HG02840 (cell line): ENCODE results near the gene SLC22A13.

ENCODE experiments used
- ATAC-seq: cut with Tn5 transposase; IDR thresholded peaks from one replicate; pipeline ENCODE4 v1.9.1; 2021; ENCODE audit warnings: mild to moderate bottlenecking, moderate library complexity, moderate number of reproducible peaks; ENCODE audit not compliant: unreplicated experiment, low FRiP score

Gene SLC22A13

DNA sequence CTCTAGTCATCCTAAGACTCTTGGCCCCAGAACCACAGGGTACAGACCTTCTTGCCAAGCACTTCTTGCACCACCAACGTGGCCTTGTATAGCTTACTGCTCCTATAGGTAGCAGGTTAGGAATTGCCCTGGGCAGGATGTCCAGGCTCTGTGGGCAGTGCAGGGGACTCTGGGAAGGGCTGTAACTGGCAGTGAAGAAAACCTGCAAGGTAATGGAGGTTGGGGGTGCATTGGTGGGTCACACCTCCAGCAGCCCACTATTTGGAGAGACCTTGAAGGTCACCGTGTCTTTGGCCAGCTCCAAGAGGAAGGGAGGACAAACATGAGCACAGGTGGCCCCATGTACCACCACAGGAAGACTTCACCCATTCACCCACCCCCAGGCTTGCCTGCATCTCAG is 59.6 kb downstream of the SLC22A13 start:
- no peak for ATAC-seq

DNA sequence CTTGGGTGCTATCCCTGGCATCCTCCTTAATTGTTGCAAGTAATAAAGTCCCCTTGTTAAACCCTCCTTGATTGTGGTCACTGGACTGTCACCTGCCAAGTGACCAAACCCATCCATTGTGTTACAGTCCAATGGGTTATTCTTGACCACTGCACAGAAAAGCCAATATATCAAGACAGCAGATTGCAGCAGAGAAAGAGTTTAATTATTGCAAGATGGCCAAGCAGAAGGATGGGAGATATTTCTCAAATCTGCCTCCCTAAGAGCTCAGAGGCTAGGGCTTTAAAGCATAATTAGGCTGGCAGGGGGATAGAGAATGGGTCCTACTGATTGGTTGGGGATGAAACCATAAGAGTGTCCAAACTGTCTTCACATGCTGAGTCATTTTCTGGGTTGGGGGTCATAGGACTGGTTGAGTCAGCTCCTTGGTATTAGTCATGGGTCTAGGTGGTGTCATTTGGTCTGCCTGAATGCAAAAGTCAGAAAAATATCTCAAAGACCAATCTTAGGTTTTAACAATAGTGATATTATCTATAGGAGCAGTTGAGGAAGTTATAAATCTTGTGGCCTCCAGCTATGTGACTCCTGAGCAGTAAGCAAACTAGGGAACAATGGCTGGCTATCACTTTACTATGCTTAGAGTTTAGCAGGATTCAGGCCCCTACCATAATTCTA is 61.9 kb downstream of the SLC22A13 start:
- ATAC-seq = no peak
